Thymus (tissue), 11 donors: Measurements from ENCODE around the gene CTNND2. TPM values are rescaled to one million over a fixed set of nuclear protein-coding genes. Genes with fewer than 3 reads are reported as not detected.

Experiments used
- DNase-seq, 9 donors: peaks; one replicate each; pipeline ENCODE4 v3.0.0-alpha.2; 2013; ENCODE audit warnings: low spot score in 9 of 9, low read depth in 6 of 9, missing footprints in 1 of 9
- H3K27ac ChIP-seq, 2 donors: one replicate each; pipeline ENCODE4 v1.5.1; 2013; ENCODE audit warnings: control low read depth in 1 of 2, low read depth in 1 of 2, low read length in 1 of 2, mild to moderate bottlenecking in 1 of 2, moderate library complexity in 1 of 2
- H3K27me3 ChIP-seq, 2 donors: one replicate each; pipeline ENCODE4 v1.5.1; 2013; ENCODE audit warnings: low read length in 1 of 2; ENCODE audit not compliant: control insufficient read depth in 2 of 2, insufficient read depth in 1 of 2
- H3K36me3 ChIP-seq, 2 donors: one replicate each; pipeline ENCODE4 v1.5.1; 2013; ENCODE audit warnings: low read length in 1 of 2, mild to moderate bottlenecking in 1 of 2, moderate library complexity in 1 of 2; ENCODE audit not compliant: control insufficient read depth in 2 of 2, insufficient read depth in 2 of 2
- H3K4me1 ChIP-seq, 2 donors: one replicate each; pipeline ENCODE4 v1.5.1; 2013; ENCODE audit warnings: low read length in 2 of 2; ENCODE audit not compliant: control insufficient read depth in 2 of 2, insufficient read depth in 2 of 2
- H3K4me3 ChIP-seq, 2 donors: one replicate each; pipeline ENCODE4 v1.5.1; 2013; ENCODE audit warnings: low read length in 2 of 2, control low read depth in 1 of 2, mild to moderate bottlenecking in 1 of 2
- H3K9me3 ChIP-seq, 2 donors: one replicate each; pipeline ENCODE4 v1.5.1; 2013; ENCODE audit warnings: low read length in 1 of 2, mild to moderate bottlenecking in 1 of 2; ENCODE audit not compliant: control insufficient read depth in 2 of 2, insufficient read depth in 1 of 2
- WGBS: extraction: QIAGEN DNeasy Blood & Tissue Kit; methylation state at CpG from one replicate; pipeline ENCODE4 v1.1.7; 2013; 5-methylcytosine and 5-hydroxymethylcytosine counted together
- polyA plus RNA-seq: library from polyadenylated mRNA; stranded (reverse); fragments of 200-250 nt; gene quantifications from one replicate; pipeline ENCODE4 v1.2.3, GENCODE V29; 2013
- total RNA-seq: library from RNA; stranded (reverse); fragments of 120-200 nt; gene quantifications from one replicate; pipeline ENCODE4 v1.2.4, GENCODE V29; 2013
- donor health status: healthy.

The CTNND2 gene
- total and polyA plus RNA-seq, 2 donors: 0.41 to 0.42 TPM

DNA sequence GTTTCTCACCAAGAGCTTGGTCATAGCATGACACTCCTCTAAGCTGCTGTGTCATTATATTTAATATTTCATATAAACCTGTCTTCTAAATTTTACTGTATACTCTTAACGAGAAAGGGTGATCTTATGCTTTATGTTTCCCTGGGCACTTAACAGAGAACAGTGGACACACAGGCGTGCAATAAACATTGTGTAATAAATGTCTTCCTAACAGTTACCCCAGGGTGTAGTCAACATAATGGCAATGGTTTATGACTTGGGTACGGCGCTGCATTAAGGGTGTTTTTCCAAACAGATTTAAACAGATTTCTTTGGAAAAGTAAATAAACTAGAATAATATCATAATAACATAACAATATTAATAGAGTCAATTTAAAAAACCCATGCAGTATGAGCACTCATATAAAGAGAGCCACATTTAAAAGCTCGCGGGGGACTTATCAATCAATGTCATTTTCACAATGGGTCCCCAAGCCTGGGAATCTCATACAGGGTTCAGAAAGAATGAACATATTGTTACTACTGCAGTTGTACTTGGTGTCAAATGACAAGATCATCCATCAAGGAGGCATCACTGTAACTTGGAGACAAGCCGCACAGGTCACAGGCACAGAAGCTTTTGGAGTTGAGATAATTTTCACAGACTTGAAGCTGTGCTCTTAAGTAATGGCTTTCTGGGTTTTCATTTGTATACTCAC is 376.4 kb downstream of the CTNND2 start:
- Histone ChIP-seq H3K27ac (no peak overlapping the region), H3K4me3 (no peak overlapping the region), H3K36me3 (no peaks in the 10 kb centered on the region), H3K27me3 (no peaks in the 10 kb centered on the region), H3K4me1 (peaks cover 0 to 4% of the 10 kb centered on the region in 2 donors), H3K9me3 (no peaks in the 10 kb centered on the region)
- no peak for DNase-seq
- 95% methylated on average over 7 of the region's 7 CpGs for WGBS

DNA sequence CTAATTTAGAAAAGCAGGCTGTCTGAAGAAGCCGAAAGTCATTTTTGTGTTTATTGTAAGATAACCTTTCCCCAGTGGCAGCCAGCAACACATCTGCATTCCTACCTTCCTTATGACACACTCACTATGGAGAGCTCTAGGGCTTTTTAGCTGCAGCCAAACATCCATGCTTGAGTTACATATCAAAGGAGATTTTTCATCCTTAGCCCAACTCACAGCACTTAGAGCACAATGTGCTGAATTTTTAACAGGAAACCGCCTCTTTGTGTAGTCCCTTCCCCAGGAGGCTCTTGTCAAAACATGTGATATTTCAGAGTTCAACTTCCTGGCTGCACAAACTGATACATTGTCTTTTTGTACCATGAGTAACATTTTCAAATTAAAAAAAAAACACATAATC is 379.2 kb downstream of the CTNND2 start:
- DNase-seq: no peak
- Histone ChIP-seq H3K9me3 (no peaks in the 10 kb centered on the region), H3K4me1 (peaks cover 0 to 4% of the 10 kb centered on the region in 2 donors), H3K36me3 (no peaks in the 10 kb centered on the region), H3K27me3 (no peaks in the 10 kb centered on the region), H3K4me3 (no peak overlapping the region), H3K27ac (no peak overlapping the region)
- 83% methylated on average over 2 of the region's 2 CpGs for WGBS

DNA sequence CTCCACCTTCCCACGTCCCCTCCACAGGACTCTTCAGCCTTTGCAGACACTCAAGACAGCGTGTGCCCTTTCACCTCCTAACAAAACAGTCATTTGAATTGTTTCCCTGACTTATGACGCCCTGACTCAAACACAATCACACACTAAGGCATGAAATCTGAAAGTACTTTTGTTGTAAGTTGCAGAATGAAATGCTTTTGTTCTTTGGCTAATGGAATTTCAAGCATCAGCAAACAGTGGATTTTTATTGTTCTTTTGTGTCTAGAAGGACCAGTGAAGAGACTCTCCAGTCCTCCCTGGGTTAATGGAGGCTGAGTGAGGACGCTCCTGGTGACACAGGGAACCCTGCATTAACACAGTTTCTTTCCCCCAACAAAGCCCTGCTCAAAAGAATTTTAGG is 380.1 kb downstream of the CTNND2 start:
- H3K9me3 ChIP-seq: no peaks in the 10 kb centered on the region
- H3K27ac ChIP-seq: no peak overlapping the region
- H3K4me3 ChIP-seq: no peak overlapping the region
- H3K4me1 ChIP-seq: peaks cover 0 to 4% of the 10 kb centered on the region in 2 donors
- no peak for DNase-seq
- no peaks in the 10 kb centered on the region for H3K36me3 ChIP-seq
- no peaks in the 10 kb centered on the region for H3K27me3 ChIP-seq
- WGBS: 87% methylated on average over 4 of the region's 4 CpGs

DNA sequence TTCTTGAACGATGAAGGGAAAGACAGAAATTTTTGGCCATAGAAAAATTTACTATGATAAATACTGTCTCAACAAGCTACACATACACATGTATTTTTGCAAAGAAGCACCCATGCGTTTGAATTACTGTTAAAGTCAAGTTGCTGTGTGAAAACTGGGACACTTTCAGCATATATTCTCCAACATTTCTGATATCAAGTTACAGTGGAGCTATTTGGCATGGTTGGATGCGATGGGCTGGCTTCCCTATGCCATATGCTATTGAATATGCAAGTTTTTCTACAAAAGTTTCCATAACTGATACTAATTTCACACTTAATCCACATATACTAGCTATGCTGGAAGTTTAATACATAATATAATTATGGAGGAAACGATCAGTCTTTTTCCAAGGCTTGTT is 381.4 kb downstream of the CTNND2 start:
- Histone ChIP-seq H3K9me3 (no peaks in the 10 kb centered on the region), H3K36me3 (no peaks in the 10 kb centered on the region), H3K4me1 (peaks cover 0 to 4% of the 10 kb centered on the region in 2 donors), H3K27me3 (no peaks in the 10 kb centered on the region), H3K4me3 (no peak overlapping the region), H3K27ac (no peak overlapping the region)
- DNase-seq: no peak
- WGBS: 91% methylated on average over 4 of the region's 4 CpGs

DNA sequence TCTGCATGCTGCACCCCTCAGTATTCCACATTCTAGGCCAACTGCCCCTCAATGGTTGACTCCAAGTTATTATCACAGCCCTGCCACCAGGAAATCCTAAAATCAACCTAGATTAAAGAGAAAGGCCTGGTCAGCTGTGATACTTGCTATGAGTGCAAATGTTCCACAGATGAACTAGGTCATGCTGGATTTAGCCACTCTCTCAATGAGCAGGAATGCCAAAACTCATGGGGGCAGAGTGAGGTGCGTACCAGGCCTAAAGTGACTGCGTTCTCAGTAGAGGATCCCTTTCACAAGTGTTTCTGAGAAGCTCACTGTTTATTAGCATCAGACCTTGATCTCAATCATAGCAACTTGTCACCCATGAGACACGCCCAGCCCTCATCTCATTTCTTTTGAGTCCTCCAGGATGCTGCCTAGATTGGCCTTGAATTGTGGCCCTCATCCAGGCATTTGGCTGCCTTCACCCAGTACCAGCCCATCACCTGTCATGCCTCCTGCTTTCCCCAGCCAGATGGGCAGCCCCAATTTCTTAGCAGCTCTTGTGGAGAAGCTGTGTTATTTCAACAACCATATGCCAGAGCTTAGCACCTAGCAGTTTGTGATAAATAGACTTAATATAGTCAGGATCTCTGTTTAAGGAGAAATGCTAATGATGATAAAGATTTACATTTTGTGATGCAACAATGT is 383.9 kb downstream of the CTNND2 start:
- no peak overlapping the region for H3K27ac ChIP-seq
- H3K9me3 ChIP-seq: no peaks in the 10 kb centered on the region
- 98% methylated on average over 3 of the region's 3 CpGs for WGBS
- H3K36me3 ChIP-seq: no peaks in the 10 kb centered on the region
- H3K4me1 ChIP-seq: peaks cover 0 to under 1% of the 10 kb centered on the region in 2 donors
- H3K27me3 ChIP-seq: no peaks in the 10 kb centered on the region
- H3K4me3 ChIP-seq: no peak overlapping the region
- no peak for DNase-seq

DNA sequence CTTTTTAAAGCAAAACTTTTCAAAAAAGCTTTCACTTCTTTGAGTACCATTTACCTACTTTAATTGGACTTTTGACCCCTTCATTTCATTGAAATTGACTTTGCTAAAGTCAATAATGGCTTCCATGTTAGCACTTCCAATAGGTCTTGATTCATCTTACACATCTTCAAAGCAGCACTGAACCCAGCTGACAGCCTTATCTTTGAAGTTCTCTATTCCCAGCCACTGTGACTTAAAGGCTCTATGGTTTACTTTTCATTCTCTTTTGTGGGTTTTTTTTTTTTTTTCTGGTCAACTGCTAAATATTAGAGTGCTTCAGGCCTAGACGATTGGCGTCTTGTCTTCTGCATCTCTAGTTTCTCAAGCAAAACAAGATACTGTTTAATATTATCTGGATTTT is 385.0 kb downstream of the CTNND2 start:
- H3K4me1 ChIP-seq: no peaks in the 10 kb centered on the region
- no peaks in the 10 kb centered on the region for H3K36me3 ChIP-seq
- no peak overlapping the region for H3K4me3 ChIP-seq
- 87% methylated on average over 2 of the region's 2 CpGs for WGBS
- no peaks in the 10 kb centered on the region for H3K27me3 ChIP-seq
- H3K27ac ChIP-seq: no peak overlapping the region
- H3K9me3 ChIP-seq: no peaks in the 10 kb centered on the region
- no peak for DNase-seq

DNA sequence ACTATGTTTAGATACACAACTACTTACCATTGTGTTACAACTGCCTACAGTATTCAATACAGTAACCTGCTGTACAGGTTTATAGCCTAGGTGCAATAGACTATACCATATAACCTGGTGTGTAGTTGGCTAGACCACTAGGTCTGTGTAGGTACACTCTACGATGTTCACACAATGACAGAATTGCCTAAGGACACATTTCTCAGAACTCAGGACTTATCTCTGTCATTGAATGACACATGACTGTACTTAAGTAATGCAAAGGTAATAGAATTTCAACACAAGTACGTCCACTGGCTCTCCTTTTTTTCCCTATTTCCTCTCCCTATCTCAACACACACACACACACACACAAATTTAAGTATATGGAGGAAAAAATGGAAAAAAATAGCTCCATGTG is 385.6 kb downstream of the CTNND2 start:
- Histone ChIP-seq H3K4me1 (no peaks in the 10 kb centered on the region), H3K4me3 (no peak overlapping the region), H3K9me3 (no peaks in the 10 kb centered on the region), H3K27me3 (no peaks in the 10 kb centered on the region), H3K36me3 (no peaks in the 10 kb centered on the region), H3K27ac (no peak overlapping the region)
- 86% methylated on average over 2 of the region's 2 CpGs for WGBS
- no peak for DNase-seq

DNA sequence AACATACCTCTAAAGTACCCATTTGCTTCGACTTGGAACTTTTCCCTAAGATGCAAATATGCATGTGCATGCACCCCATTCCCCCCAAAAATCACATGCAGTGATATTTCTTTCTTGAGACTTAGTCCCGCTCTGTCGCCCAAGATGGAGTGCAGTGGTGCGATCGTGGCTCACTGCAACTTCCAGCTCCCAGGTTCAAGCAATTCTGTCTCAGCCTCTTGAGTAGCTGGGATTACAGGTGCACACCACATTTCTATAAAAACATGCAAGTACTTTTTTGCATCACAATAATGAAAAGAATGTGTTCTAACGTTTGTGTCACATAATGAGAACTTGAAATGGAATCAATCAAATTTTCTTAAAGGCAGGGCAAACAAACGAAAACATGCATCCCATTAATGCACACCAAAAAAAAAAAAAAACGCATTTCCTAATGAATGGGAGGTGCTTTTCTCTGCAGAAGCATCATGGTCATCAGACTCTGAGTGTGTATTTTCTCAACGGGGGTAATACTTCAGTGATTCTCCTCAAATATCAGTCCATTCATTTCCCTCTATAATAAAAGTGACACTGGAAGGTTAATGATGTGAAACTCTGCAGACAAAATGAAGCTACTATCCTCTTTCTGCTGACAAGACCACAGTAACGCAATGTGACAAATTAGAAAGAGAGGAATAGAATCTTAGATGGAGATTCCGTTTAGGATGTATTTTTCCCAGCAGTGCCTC is 389.4 kb downstream of the CTNND2 start:
- Histone ChIP-seq H3K27ac (no peak overlapping the region), H3K4me1 (no peaks in the 10 kb centered on the region), H3K27me3 (no peaks in the 10 kb centered on the region), H3K4me3 (no peak overlapping the region), H3K36me3 (no peaks in the 10 kb centered on the region), H3K9me3 (no peaks in the 10 kb centered on the region)
- DNase-seq: no peak
- WGBS: 88% methylated on average over 11 of the region's 11 CpGs

DNA sequence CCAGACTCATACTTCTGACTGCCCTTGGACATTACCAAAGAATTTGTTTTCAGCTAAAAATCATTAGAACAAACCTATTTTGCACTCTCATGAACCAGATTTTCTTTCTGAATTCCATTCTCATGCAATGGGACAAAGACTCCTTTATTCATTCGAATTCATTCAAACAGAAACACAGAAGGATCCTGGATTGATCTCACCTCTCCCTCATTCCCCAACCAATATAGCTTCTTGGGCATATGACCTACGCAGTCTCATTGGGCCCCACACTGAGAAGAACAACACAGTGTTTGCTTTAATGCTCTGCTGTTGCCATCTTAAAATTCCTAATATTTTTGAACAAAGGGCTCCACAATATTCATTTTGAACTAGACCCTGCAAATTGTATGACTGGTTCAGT is 392.4 kb downstream of the CTNND2 start:
- no peak for DNase-seq
- H3K4me3 ChIP-seq: no peak overlapping the region
- no peaks in the 10 kb centered on the region for H3K9me3 ChIP-seq
- H3K27ac ChIP-seq: no peak overlapping the region
- H3K36me3 ChIP-seq: no peaks in the 10 kb centered on the region
- WGBS: 90% methylated on average over 2 of the region's 2 CpGs
- H3K4me1 ChIP-seq: no peaks in the 10 kb centered on the region
- no peaks in the 10 kb centered on the region for H3K27me3 ChIP-seq
